HG02610 (cell line): ENCODE results near the gene CCDC107.
A peak's percentile ranks its signal among the peaks of the same experiment; 100 is the strongest.
"Not testable (repeated sequence)": the region's sequence is repeated elsewhere in the genome, so short reads cannot be mapped to it uniquely, and the experiment has no call there.

ENCODE experiments used
- ATAC-seq: cut with Tn5 transposase; IDR thresholded peaks from one replicate; pipeline ENCODE4 v1.9.1; 2021; ENCODE audit warnings: mild to moderate bottlenecking, moderate library complexity; ENCODE audit not compliant: unreplicated experiment

CCDC107 gene

GRCh38 chr9:35637427-35637955, 20.6 kb upstream of the CCDC107 start:
- ATAC-seq: not testable (repeated sequence)

GRCh38 chr9:35638751-35639150, 19.3 kb upstream of the CCDC107 start:
- ATAC-seq: not testable (repeated sequence)

- ATAC-seq: not testable (repeated sequence)
Observed at GRCh38 chr9:35639225-35639624, 18.9 kb upstream of the CCDC107 start.

- no peak for ATAC-seq
Observed at GRCh38 chr9:35639631-35640030, 18.5 kb upstream of the CCDC107 start.

- ATAC-seq: not testable (repeated sequence)
Observed at GRCh38 chr9:35640431-35640830, 17.7 kb upstream of the CCDC107 start.

- ATAC-seq: not testable (repeated sequence)
Observed at GRCh38 chr9:35641478-35641877, 16.6 kb upstream of the CCDC107 start.

GRCh38 chr9:35643046-35643445, 15.0 kb upstream of the CCDC107 start:
- no peak for ATAC-seq

GRCh38 chr9:35645736-35646135, 12.4 kb upstream of the CCDC107 start:
- ATAC-seq: not testable (repeated sequence)

- peak; percentile 10 for ATAC-seq
Observed at GRCh38 chr9:35646153-35646532, 11.9 kb upstream of the CCDC107 start.

GRCh38 chr9:35646533-35647265, 11.4 kb upstream of the CCDC107 start:
- peak; percentile 82 for ATAC-seq

- no peak for ATAC-seq
Observed at GRCh38 chr9:35649431-35650340, 8.4 kb upstream of the CCDC107 start.

GRCh38 chr9:35650341-35651158, 7.5 kb upstream of the CCDC107 start, which contains the start of gene SIT1:
Gene SIT1, minus strand, starts transcription at chr9:35650931. Its CDS starts 78 bp downstream, at chr9:35650853.
- no peak for ATAC-seq

GRCh38 chr9:35651956-35652828, 5.9 kb upstream of the CCDC107 start:
- ATAC-seq: no peak

GRCh38 chr9:35652829-35653209, 5.3 kb upstream of the CCDC107 start:
- no peak for ATAC-seq

GRCh38 chr9:35653611-35654010, 4.5 kb upstream of the CCDC107 start:
- no peak for ATAC-seq

- ATAC-seq: no peak
Observed at GRCh38 chr9:35656348-35656747, 1.7 kb upstream of the CCDC107 start.

- no peak for ATAC-seq
Observed at GRCh38 chr9:35656831-35657545, 1.1 kb upstream of the CCDC107 start.

GRCh38 chr9:35657546-35658136, 451 bp upstream of the CCDC107 start, which contains the start of gene RMRP:
Gene RMRP, minus strand, starts transcription at chr9:35658019.
- peak; percentile 86 for ATAC-seq

GRCh38 chr9:35658968-35659220, 802 bp downstream of the CCDC107 start:
- ATAC-seq: no peak
